ENCODE measurements around the gene TMEM163. TPM values are rescaled to one million over a fixed set of nuclear protein-coding genes. Genes with fewer than 3 reads are reported as not detected.

The TMEM163 gene
- total RNA-seq, 1 donor: not detected

DNA sequence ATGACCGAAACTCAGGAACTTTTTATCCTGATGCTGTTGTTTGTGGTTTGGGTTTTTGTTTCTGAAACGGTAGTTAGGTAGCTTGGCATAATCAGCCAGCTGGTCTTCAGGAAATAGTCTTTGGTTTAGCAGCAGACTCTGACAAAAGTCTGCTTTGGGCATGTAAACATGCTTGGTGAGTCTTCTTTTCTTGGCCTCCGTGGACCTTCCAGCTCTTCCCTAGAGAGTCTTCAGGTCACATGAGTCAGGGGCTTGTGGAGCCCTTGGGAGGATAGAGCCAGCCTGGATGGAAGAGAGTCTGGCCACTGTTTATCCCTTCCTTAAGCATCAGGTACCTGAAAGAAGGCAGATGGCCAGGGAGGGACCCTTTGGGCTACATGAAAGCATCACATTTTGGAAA is 310.4 kb downstream of the TMEM163 start:
- peak; percentile 77 for DNase-seq (ENCODE audit: low read depth)

DNA sequence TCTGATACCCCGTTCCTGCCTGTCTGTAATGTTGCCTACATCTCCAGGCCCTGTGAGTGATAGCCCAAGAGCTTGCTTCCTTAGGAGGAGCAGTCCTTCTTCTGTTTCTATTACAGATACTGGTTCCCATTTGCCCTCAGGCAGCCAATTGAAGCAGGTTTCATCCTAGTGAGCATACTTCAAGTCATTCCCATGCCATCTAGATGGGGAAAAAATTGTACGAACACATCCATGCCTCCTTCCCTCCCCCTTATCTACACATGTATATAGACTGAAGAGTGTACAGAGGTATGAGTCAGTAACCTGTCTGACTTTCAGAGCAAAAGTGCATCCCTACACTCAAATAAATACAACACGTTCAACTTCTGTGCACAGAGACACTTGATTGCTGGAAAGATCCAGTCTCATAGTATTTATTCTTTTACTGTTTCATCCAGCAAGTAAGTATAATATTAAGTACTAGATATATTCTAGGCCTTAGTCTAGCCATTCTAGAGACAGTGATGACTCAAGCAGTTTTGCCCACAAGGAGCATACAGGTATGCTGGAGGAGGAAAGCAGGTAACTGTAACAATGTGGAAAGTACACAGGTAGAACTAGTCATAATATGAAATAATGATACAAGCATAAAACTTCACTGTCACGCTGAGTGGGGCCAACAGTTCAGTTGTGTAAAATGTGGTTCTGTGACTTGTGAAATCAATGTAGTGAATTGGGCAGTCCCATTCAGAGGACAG is 311.5 kb downstream of the TMEM163 start:
- DNase-seq (ENCODE audit: low read depth): no peak
- TF ChIP-seq, protein P1, sequence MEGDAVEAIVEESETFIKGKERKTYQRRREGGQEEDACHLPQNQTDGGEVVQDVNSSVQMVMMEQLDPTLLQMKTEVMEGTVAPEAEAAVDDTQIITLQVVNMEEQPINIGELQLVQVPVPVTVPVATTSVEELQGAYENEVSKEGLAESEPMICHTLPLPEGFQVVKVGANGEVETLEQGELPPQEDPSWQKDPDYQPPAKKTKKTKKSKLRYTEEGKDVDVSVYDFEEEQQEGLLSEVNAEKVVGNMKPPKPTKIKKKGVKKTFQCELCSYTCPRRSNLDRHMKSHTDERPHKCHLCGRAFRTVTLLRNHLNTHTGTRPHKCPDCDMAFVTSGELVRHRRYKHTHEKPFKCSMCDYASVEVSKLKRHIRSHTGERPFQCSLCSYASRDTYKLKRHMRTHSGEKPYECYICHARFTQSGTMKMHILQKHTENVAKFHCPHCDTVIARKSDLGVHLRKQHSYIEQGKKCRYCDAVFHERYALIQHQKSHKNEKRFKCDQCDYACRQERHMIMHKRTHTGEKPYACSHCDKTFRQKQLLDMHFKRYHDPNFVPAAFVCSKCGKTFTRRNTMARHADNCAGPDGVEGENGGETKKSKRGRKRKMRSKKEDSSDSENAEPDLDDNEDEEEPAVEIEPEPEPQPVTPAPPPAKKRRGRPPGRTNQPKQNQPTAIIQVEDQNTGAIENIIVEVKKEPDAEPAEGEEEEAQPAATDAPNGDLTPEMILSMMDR (IDR thresholded peaks at IDR 0.05; ENCODE audit: insufficient read depth, low read depth, low read length): no peak
- H3K4me3 ChIP-seq (ENCODE audit: low read depth, low read length): no peak overlapping the region

More for the DNA sequence above, 310.4 kb downstream of the TMEM163 start:
- TF ChIP-seq, protein P1 (IDR thresholded peaks at IDR 0.05; ENCODE audit: insufficient read depth, low read depth, low read length): no peak
- H3K4me3 ChIP-seq (ENCODE audit: low read depth, low read length): no peak overlapping the region

- H3K4me3 ChIP-seq (ENCODE audit: low read depth, low read length): no peak overlapping the region
- TF ChIP-seq, protein P1 (IDR thresholded peaks at IDR 0.05; ENCODE audit: insufficient read depth, low read depth, low read length): no peak
- no peak for DNase-seq (ENCODE audit: low read depth)
These were observed 312.1 kb downstream of the TMEM163 start for GRCh38 chr2:134406736-134407135.

GRCh38 chr2:134406311-134406710 is 312.5 kb downstream of the TMEM163 start:
- H3K4me3 ChIP-seq (ENCODE audit: low read depth, low read length): no peak overlapping the region
- no peak for DNase-seq (ENCODE audit: low read depth)
- TF ChIP-seq, protein P1 (IDR thresholded peaks at IDR 0.05; ENCODE audit: insufficient read depth, low read depth, low read length): no peak

Other genes with a start within 250 kb of the TMEM163 start
- gene ACMSD, start 119.6 kb upstream of the TMEM163 start, total RNA-seq: not detected in 2 replicates
- gene CCNT2, start 199.8 kb upstream of the TMEM163 start, total RNA-seq: 20.6 and 28.9 TPM in 2 replicates